PC-3 (cell line): Measurements from ENCODE around the gene NCOA1.

Experiments
- EZH2 ChIP-seq: fragments of 300-600 bp; sonication (generic); IDR thresholded peaks from one replicate; pipeline ENCODE4 v1.6.1; 2017; ENCODE audit warnings: antibody characterized with exemption, mild to moderate bottlenecking, low read length; ENCODE audit not compliant: unreplicated experiment
- TF ChIP-seq, protein P1 (sequence below): fragments of 300-600 bp; sonication (generic); conservative IDR thresholded peaks from 2 replicates; pipeline ENCODE4 v1.5.1; 2017; ENCODE audit warnings: antibody characterized with exemption, low read depth, mild to moderate bottlenecking, low read length

DNA sequence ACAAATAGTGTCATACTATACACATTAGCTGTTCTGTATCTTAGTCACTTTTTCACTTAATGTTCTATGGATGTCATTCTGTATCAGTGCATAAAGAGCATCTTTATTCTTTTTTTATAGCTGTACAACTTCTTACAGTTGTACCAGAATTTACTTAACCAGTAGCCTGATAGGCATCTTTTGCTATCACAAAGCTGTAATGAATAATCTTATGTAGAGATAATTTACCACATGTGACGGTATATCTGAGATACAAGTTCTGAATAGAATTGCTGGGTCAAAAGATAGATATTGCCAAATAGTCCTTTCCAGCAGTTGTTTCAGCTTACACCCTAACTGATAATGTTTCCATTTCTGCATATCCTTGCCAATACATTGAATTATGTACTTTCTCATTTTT lies 232.1 kb downstream of the NCOA1 start:
- TF ChIP-seq, protein P1, sequence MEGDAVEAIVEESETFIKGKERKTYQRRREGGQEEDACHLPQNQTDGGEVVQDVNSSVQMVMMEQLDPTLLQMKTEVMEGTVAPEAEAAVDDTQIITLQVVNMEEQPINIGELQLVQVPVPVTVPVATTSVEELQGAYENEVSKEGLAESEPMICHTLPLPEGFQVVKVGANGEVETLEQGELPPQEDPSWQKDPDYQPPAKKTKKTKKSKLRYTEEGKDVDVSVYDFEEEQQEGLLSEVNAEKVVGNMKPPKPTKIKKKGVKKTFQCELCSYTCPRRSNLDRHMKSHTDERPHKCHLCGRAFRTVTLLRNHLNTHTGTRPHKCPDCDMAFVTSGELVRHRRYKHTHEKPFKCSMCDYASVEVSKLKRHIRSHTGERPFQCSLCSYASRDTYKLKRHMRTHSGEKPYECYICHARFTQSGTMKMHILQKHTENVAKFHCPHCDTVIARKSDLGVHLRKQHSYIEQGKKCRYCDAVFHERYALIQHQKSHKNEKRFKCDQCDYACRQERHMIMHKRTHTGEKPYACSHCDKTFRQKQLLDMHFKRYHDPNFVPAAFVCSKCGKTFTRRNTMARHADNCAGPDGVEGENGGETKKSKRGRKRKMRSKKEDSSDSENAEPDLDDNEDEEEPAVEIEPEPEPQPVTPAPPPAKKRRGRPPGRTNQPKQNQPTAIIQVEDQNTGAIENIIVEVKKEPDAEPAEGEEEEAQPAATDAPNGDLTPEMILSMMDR, result no peak
- no peak for TF ChIP-seq EZH2
